Neural progenitor cell (in vitro differentiated cells): Measurements from ENCODE around the gene RNF34. TPM values are rescaled to one million over a fixed set of nuclear protein-coding genes. Genes with fewer than 3 reads are reported as not detected.

Source experiments
- DNase-seq: peaks from one replicate; pipeline ENCODE4 v3.0.0-alpha.2; 2016; ENCODE audit warnings: low spot score
- H2AFZ ChIP-seq: fragments of 200-600 bp; sonication (generic); replicated peaks from 2 replicates; pipeline ENCODE4 v1.6.1; 2016; ENCODE audit warnings: antibody characterized with exemption
- H3F3A ChIP-seq: fragments of 200-600 bp; sonication (generic); 2 replicates; pipeline ENCODE4 v1.6.1; 2016; ENCODE audit warnings: antibody characterized with exemption, low read depth
- H3K27ac ChIP-seq: fragments of 200-600 bp; sonication (generic); 2 replicates; pipeline ENCODE4 v1.5.1; 2016; ENCODE audit warnings: mild to moderate bottlenecking
- H3K27me3 ChIP-seq: fragments of 200-600 bp; sonication (generic); 2 replicates; pipeline ENCODE4 v1.6.1; 2016; ENCODE audit warnings: mild to moderate bottlenecking, moderate library complexity
- H3K36me3 ChIP-seq: fragments of 200-600 bp; sonication (generic); 2 replicates; pipeline ENCODE4 v1.5.1; 2016
- H3K4me1 ChIP-seq: fragments of 200-600 bp; sonication (generic); 2 replicates; pipeline ENCODE4 v1.6.1; 2016; ENCODE audit warnings: mixed run types
- H3K4me2 ChIP-seq: fragments of 200-600 bp; sonication (generic); 2 replicates; pipeline ENCODE4 v1.6.1; 2016
- H3K4me3 ChIP-seq: fragments of 200-600 bp; sonication (generic); 2 replicates; pipeline ENCODE4 v1.5.1; 2016
- H3K79me2 ChIP-seq: fragments of 200-600 bp; sonication (generic); 2 replicates; pipeline ENCODE4 v1.6.1; 2016; ENCODE audit warnings: low read depth
- H3K9ac ChIP-seq: fragments of 200-600 bp; sonication (generic); 2 replicates; pipeline ENCODE4 v1.6.1; 2016
- H3K9me3 ChIP-seq: fragments of 200-600 bp; sonication (generic); 2 replicates; pipeline ENCODE4 v1.5.1; 2016; ENCODE audit warnings: low read depth
- H4K20me1 ChIP-seq: fragments of 200-600 bp; sonication (generic); 2 replicates; pipeline ENCODE4 v1.6.1; 2016; ENCODE audit warnings: low read depth
- H3K27ac Mint-ChIP-seq: 3 replicates; pipeline ENCODE4 v1.8.0; 2021; ENCODE audit warnings: mixed read lengths
- H3K27me3 Mint-ChIP-seq: 2 replicates; pipeline ENCODE4 v1.8.0; 2022; ENCODE audit warnings: low read depth, mild to moderate bottlenecking, inconsistent platforms, moderate library complexity, mixed read lengths; ENCODE audit not compliant: insufficient read depth
- H3K36me3 Mint-ChIP-seq: 3 replicates; pipeline ENCODE4 v1.8.0; 2021; ENCODE audit warnings: mixed read lengths
- H3K4me1 Mint-ChIP-seq: 3 replicates; pipeline ENCODE4 v1.8.0; 2021; ENCODE audit warnings: mixed read lengths
- H3K4me3 Mint-ChIP-seq: 3 replicates; pipeline ENCODE4 v1.8.0; 2021; ENCODE audit warnings: mild to moderate bottlenecking, moderate library complexity, mixed read lengths
- H3K9me3 Mint-ChIP-seq: 3 replicates; pipeline ENCODE4 v1.8.0; 2020; ENCODE audit warnings: mixed read lengths
- CTCF ChIP-seq: fragments of 200-600 bp; sonication (generic); IDR thresholded peaks from 2 replicates; pipeline ENCODE4 v1.5.1; 2017; ENCODE audit warnings: antibody characterized with exemption, mild to moderate bottlenecking
- EZH2 ChIP-seq: fragments of 200-600 bp; sonication (generic); IDR thresholded peaks from 2 replicates; pipeline ENCODE4 v1.6.1; 2017; ENCODE audit warnings: antibody characterized with exemption, mild to moderate bottlenecking, moderate library complexity
- EZH2phosphoT487 ChIP-seq: fragments of 200-600 bp; sonication (generic); IDR thresholded peaks from 2 replicates; pipeline ENCODE4 v1.6.1; 2017; ENCODE audit warnings: antibody characterized with exemption
- total RNA-seq: library from RNA; depleted of rRNA; stranded (reverse); fragments of >200 nt; gene quantifications from 2 replicates; pipeline ENCODE4 v1.2.3, GENCODE V29; 2015; ENCODE audit warnings: low replicate concordance

The RNF34 gene
- total RNA-seq, 1 donor from 2014 or later, result 57.8 TPM

GRCh38 chr12:121430833-121431415 is 31.0 kb downstream of the RNF34 start:
- TF ChIP-seq CTCF, result no peak
- no peaks in the 10 kb centered on the region for H3K27me3 Mint-ChIP-seq
- no peak for DNase-seq
- no peak overlapping the region for H3K27ac ChIP-seq
- peaks cover 35% of the 10 kb centered on the region for H3F3A ChIP-seq
- no peaks in the 10 kb centered on the region for H3K4me1 ChIP-seq
- peaks cover 2% of the 10 kb centered on the region for H3K9me3 Mint-ChIP-seq
- no peaks in the 10 kb centered on the region for H3K79me2 ChIP-seq
- H3K4me2 ChIP-seq, result no peak overlapping the region
- H3K9me3 ChIP-seq, result no peaks in the 10 kb centered on the region
- no peak overlapping the region for H2AFZ ChIP-seq
- H3K36me3 ChIP-seq, result peaks cover 23% of the 10 kb centered on the region
- no peaks in the 10 kb centered on the region for H3K27me3 ChIP-seq
- H3K9ac ChIP-seq, result no peak overlapping the region
- H3K36me3 Mint-ChIP-seq, result peaks cover 58% of the 10 kb centered on the region
- H3K27ac Mint-ChIP-seq, result no peak overlapping the region
- no peak overlapping the region for H3K4me3 Mint-ChIP-seq
- no peak overlapping the region for H3K4me3 ChIP-seq
- H3K4me1 Mint-ChIP-seq, result no peaks in the 10 kb centered on the region
- peaks cover 2% of the 10 kb centered on the region for H4K20me1 ChIP-seq

- Histone ChIP-seq H3K4me3 (no peak overlapping the region), H3K9me3 (no peaks in the 10 kb centered on the region), H4K20me1 (peaks cover 2% of the 10 kb centered on the region), H2AFZ (no peak overlapping the region), H3K27ac (no peak overlapping the region), H3K36me3 (peaks cover 33% of the 10 kb centered on the region), H3K4me2 (no peak overlapping the region), H3F3A (peaks cover 29% of the 10 kb centered on the region), H3K4me1 (no peaks in the 10 kb centered on the region), H3K27me3 (no peaks in the 10 kb centered on the region), H3K79me2 (no peaks in the 10 kb centered on the region), H3K9ac (no peak overlapping the region)
- no peak for TF ChIP-seq CTCF
- TF ChIP-seq EZH2phosphoT487, result no peak
- peaks cover 9% of the 10 kb centered on the region for H3K9me3 Mint-ChIP-seq
- H3K27ac Mint-ChIP-seq, result no peak overlapping the region
- DNase-seq, result no peak
- H3K4me3 Mint-ChIP-seq, result no peak overlapping the region
- H3K4me1 Mint-ChIP-seq, result no peaks in the 10 kb centered on the region
- peaks cover 72% of the 10 kb centered on the region for H3K36me3 Mint-ChIP-seq
- no peaks in the 10 kb centered on the region for H3K27me3 Mint-ChIP-seq
Measured at GRCh38 chr12:121432740-121433480, 33.0 kb downstream of the RNF34 start.

- Histone ChIP-seq H3K79me2 (no peaks in the 10 kb centered on the region), H3K27ac (no peak overlapping the region), H3K27me3 (no peaks in the 10 kb centered on the region), H3K4me3 (no peak overlapping the region), H2AFZ (no peak overlapping the region), H3K9ac (no peak overlapping the region), H3K4me1 (no peaks in the 10 kb centered on the region), H3K4me2 (no peak overlapping the region), H3F3A (peaks cover 9% of the 10 kb centered on the region), H3K36me3 (peaks cover 20% of the 10 kb centered on the region), H3K9me3 (no peaks in the 10 kb centered on the region), H4K20me1 (peaks cover 2% of the 10 kb centered on the region)
- no peak for TF ChIP-seq CTCF
- TF ChIP-seq EZH2phosphoT487, result no peak
- no peak for TF ChIP-seq EZH2
- Mint-ChIP-seq H3K27me3 (peaks cover 4% of the 10 kb centered on the region), H3K4me1 (peaks cover 5% of the 10 kb centered on the region), H3K27ac (no peak overlapping the region), H3K4me3 (no peak overlapping the region), H3K9me3 (peaks cover 12% of the 10 kb centered on the region), H3K36me3 (peaks cover 67% of the 10 kb centered on the region)
- DNase-seq, result no peak
Measured at GRCh38 chr12:121436706-121437105, 36.8 kb downstream of the RNF34 start.
